Measurements from ENCODE around the gene CITED4.
A peak's percentile ranks its signal among the peaks of the same experiment; 100 is the strongest.
"Not testable (repeated sequence)": the region's sequence is repeated elsewhere in the genome, so short reads cannot be mapped to it uniquely, and the experiment has no call there.

The CITED4 gene

GRCh38 chr1:40862008-40862863 lies at the start of gene CITED4:
Gene CITED4, minus strand, starts transcription at chr1:40862363. Its CDS starts 236 bp downstream, at chr1:40862127.
- peak; percentile 98 for DNase-seq

- no peak for DNase-seq
These were observed 48.9 kb upstream of the CITED4 start for GRCh38 chr1:40911105-40911504.

GRCh38 chr1:40909281-40909680 lies 47.1 kb upstream of the CITED4 start:
- DNase-seq: no peak

GRCh38 chr1:40908350-40908749 lies 46.2 kb upstream of the CITED4 start:
- no peak for DNase-seq

- no peak for DNase-seq
These were observed 45.7 kb upstream of the CITED4 start for GRCh38 chr1:40907899-40908298.

- no peak for DNase-seq
These were observed 44.7 kb upstream of the CITED4 start for GRCh38 chr1:40906781-40907400.

GRCh38 chr1:40905061-40905460 lies 42.9 kb upstream of the CITED4 start:
- no peak for DNase-seq

- no peak for DNase-seq
These were observed 40.9 kb upstream of the CITED4 start for GRCh38 chr1:40903106-40903505.

- DNase-seq: no peak
These were observed 40.0 kb upstream of the CITED4 start for GRCh38 chr1:40901886-40902852.

GRCh38 chr1:40899230-40899870 lies 37.2 kb upstream of the CITED4 start:
- peak; percentile 27 for DNase-seq

- no peak for DNase-seq
These were observed 36.3 kb upstream of the CITED4 start for GRCh38 chr1:40898431-40898901.

GRCh38 chr1:40897513-40897912 lies 35.4 kb upstream of the CITED4 start:
- no peak for DNase-seq

- DNase-seq: no peak
These were observed 34.3 kb upstream of the CITED4 start for GRCh38 chr1:40896482-40896881.

GRCh38 chr1:40895601-40896000 lies 33.4 kb upstream of the CITED4 start:
- DNase-seq: no peak

GRCh38 chr1:40894858-40895257 lies 32.7 kb upstream of the CITED4 start:
- not testable (repeated sequence) for DNase-seq

GRCh38 chr1:40894455-40894854 lies 32.3 kb upstream of the CITED4 start:
- DNase-seq: no peak

GRCh38 chr1:40893946-40894345 lies 31.8 kb upstream of the CITED4 start:
- no peak for DNase-seq

- no peak for DNase-seq
These were observed 30.2 kb upstream of the CITED4 start for GRCh38 chr1:40892354-40892753.

GRCh38 chr1:40890771-40891170 lies 28.6 kb upstream of the CITED4 start:
- DNase-seq: no peak

GRCh38 chr1:40887652-40888051 lies 25.5 kb upstream of the CITED4 start:
- DNase-seq: no peak

- DNase-seq: no peak
These were observed 24.8 kb upstream of the CITED4 start for GRCh38 chr1:40887012-40887378.

- no peak for DNase-seq
These were observed 24.3 kb upstream of the CITED4 start for GRCh38 chr1:40886318-40887011.
